Measurements from ENCODE around the gene VMAC.

VMAC gene

DNA sequence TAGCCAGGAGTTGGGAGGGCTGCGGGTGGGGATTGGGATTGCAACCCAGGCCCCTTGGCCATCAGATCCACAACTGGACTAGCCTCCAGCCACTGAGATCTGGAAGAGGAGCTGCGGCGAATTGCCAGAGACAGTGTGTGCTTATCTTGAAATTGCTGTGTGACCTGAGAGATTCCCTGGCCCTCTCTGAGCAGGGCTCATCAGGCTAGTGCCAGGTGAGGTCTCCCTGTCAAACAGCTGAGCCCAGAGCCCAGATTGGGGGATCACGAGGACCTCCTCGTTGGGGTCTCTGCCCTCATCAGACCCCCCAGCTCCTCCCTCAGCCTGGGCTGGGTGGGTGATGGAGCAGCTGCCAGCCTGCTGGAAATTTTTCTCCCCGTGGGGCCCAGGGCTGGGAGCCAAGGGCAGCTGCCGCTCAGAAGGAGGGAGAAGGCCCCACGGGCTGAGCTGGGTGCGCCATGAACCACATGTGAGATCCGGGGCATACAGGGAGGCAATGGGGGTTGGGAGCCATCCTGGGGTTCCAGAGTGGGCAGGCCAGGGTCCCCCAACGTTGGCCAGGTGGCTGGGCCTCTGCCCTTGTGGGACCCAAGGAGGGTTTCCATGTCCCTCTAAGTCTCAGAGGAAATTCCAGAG is 41.5 kb upstream of the VMAC start:
- Histone ChIP-seq H3F3A (ENCODE audit: control insufficient read depth, insufficient read depth) (no peaks in the 10 kb centered on the region), H3K27ac (ENCODE audit: low read depth, low read length) (no peak overlapping the region), H3K9me3 (ENCODE audit: control insufficient read depth, insufficient read depth, low read length) (no peaks in the 10 kb centered on the region), H3K36me3 (ENCODE audit: control insufficient read depth, low read length) (no peaks in the 10 kb centered on the region), H3K79me2 (ENCODE audit: control insufficient read depth, low read length) (no peaks in the 10 kb centered on the region), H3K4me2 (ENCODE audit: low read length) (no peak overlapping the region), H3K4me3 (ENCODE audit: low read length) (no peak overlapping the region), H3K4me1 (ENCODE audit: control insufficient read depth, low read length) (no peaks in the 10 kb centered on the region), H3K9me2 (replicated peaks; ENCODE audit: control insufficient read depth, low read length) (no peaks in the 10 kb centered on the region), H3K27me3 (ENCODE audit: control insufficient read depth, low read length) (no peaks in the 10 kb centered on the region), H4K20me1 (ENCODE audit: control insufficient read depth, insufficient read depth, low read depth, low read length) (no peaks in the 10 kb centered on the region)
- TF ChIP-seq EZH2phosphoT487 (IDR thresholded peaks at IDR 0.05; ENCODE audit: borderline replicate concordance, low read length), result no peak
- TF ChIP-seq, protein P1, sequence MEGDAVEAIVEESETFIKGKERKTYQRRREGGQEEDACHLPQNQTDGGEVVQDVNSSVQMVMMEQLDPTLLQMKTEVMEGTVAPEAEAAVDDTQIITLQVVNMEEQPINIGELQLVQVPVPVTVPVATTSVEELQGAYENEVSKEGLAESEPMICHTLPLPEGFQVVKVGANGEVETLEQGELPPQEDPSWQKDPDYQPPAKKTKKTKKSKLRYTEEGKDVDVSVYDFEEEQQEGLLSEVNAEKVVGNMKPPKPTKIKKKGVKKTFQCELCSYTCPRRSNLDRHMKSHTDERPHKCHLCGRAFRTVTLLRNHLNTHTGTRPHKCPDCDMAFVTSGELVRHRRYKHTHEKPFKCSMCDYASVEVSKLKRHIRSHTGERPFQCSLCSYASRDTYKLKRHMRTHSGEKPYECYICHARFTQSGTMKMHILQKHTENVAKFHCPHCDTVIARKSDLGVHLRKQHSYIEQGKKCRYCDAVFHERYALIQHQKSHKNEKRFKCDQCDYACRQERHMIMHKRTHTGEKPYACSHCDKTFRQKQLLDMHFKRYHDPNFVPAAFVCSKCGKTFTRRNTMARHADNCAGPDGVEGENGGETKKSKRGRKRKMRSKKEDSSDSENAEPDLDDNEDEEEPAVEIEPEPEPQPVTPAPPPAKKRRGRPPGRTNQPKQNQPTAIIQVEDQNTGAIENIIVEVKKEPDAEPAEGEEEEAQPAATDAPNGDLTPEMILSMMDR (IDR thresholded peaks at IDR 0.05; ENCODE audit: low read depth, low read length, poor library complexity, severe bottlenecking), result no peak

GRCh38 chr19:5864013-5864720 is 40.5 kb upstream of the VMAC start:
- Histone ChIP-seq H3K9me3 (ENCODE audit: control insufficient read depth, insufficient read depth, low read length) (no peaks in the 10 kb centered on the region), H3K4me1 (ENCODE audit: control insufficient read depth, low read length) (no peaks in the 10 kb centered on the region), H3F3A (ENCODE audit: control insufficient read depth, insufficient read depth) (no peaks in the 10 kb centered on the region), H3K36me3 (ENCODE audit: control insufficient read depth, low read length) (no peaks in the 10 kb centered on the region), H3K27me3 (ENCODE audit: control insufficient read depth, low read length) (no peaks in the 10 kb centered on the region), H3K4me2 (ENCODE audit: low read length) (no peak overlapping the region), H3K27ac (ENCODE audit: low read depth, low read length) (no peak overlapping the region), H4K20me1 (ENCODE audit: control insufficient read depth, insufficient read depth, low read depth, low read length) (no peaks in the 10 kb centered on the region), H3K9me2 (replicated peaks; ENCODE audit: control insufficient read depth, low read length) (no peaks in the 10 kb centered on the region), H3K79me2 (ENCODE audit: control insufficient read depth, low read length) (no peaks in the 10 kb centered on the region), H3K4me3 (ENCODE audit: low read length) (no peak overlapping the region)
- TF ChIP-seq, protein P1 (IDR thresholded peaks at IDR 0.05; ENCODE audit: low read depth, low read length, poor library complexity, severe bottlenecking), result no peak
- no peak for TF ChIP-seq EZH2phosphoT487 (IDR thresholded peaks at IDR 0.05; ENCODE audit: borderline replicate concordance, low read length)

GRCh38 chr19:5864725-5865486 is 39.8 kb upstream of the VMAC start:
- no peaks in the 10 kb centered on the region for H3K79me2 ChIP-seq (ENCODE audit: control insufficient read depth, low read length)
- H3K27me3 ChIP-seq (ENCODE audit: control insufficient read depth, low read length), result no peaks in the 10 kb centered on the region
- no peaks in the 10 kb centered on the region for H3K4me1 ChIP-seq (ENCODE audit: control insufficient read depth, low read length)
- no peaks in the 10 kb centered on the region for H3F3A ChIP-seq (ENCODE audit: control insufficient read depth, insufficient read depth)
- no peak overlapping the region for H3K27ac ChIP-seq (ENCODE audit: low read depth, low read length)
- TF ChIP-seq, protein P1 (IDR thresholded peaks at IDR 0.05; ENCODE audit: low read depth, low read length, poor library complexity, severe bottlenecking), result no peak
- no peak for TF ChIP-seq EZH2phosphoT487 (IDR thresholded peaks at IDR 0.05; ENCODE audit: borderline replicate concordance, low read length)
- H3K4me3 ChIP-seq (ENCODE audit: low read length), result no peak overlapping the region
- H3K4me2 ChIP-seq (ENCODE audit: low read length), result no peak overlapping the region
- no peaks in the 10 kb centered on the region for H4K20me1 ChIP-seq (ENCODE audit: control insufficient read depth, insufficient read depth, low read depth, low read length)
- no peaks in the 10 kb centered on the region for H3K36me3 ChIP-seq (ENCODE audit: control insufficient read depth, low read length)
- no peaks in the 10 kb centered on the region for H3K9me2 ChIP-seq (replicated peaks; ENCODE audit: control insufficient read depth, low read length)
- no peaks in the 10 kb centered on the region for H3K9me3 ChIP-seq (ENCODE audit: control insufficient read depth, insufficient read depth, low read length)

All from DOHH2 (cell line).